ENCODE results near the gene SH2D3A. TPM values are rescaled to one million over a fixed set of nuclear protein-coding genes. Genes with fewer than 3 reads are reported as not detected.

SH2D3A gene
- total and polyA plus RNA-seq, 2 donors (not counting 1 experiment from before 2014, with no cell fraction given): 36.1 to 54.1 TPM

DNA sequence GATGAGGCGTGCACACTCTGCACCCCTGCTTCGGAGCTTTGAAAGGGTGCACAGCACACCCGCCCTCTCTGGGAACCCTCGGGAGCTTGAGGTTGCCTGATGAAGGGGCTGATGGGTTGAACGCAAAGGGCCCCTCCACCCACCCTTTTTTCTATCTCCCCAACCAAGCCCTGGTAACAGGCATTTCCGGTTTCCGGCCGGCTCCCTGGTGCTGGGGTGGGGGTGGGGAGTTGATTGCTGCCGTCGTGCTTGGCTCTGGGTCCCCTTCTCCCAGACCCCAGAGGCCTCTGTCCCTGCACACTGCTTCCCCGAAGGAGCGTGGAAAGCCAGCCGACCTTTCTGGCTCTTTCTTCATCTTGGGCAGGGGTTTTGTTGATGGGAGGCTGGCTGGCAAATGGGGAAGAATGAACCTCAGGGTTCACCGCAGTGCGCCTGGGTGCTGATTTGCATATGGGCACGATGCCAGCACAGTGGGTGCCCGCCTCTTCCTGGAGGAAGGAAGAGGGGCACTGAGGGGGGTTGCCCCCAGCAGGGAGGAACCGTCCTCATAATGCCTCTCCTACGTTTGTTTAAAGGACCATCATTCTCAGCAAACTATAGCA lies 34.4 kb upstream of the SH2D3A start:
- H3K27me3 Mint-ChIP-seq: no peaks in the 10 kb centered on the region
- intact Hi-C loops (cut with micrococcal nuclease): loop anchor here (1.0 to 5.0 kb wide), 6 partner anchors 29 to 169 kb away; partner anchors contain the start of genes GPR108, SH2D3A and VAV1
- TF ChIP-seq, protein P1, sequence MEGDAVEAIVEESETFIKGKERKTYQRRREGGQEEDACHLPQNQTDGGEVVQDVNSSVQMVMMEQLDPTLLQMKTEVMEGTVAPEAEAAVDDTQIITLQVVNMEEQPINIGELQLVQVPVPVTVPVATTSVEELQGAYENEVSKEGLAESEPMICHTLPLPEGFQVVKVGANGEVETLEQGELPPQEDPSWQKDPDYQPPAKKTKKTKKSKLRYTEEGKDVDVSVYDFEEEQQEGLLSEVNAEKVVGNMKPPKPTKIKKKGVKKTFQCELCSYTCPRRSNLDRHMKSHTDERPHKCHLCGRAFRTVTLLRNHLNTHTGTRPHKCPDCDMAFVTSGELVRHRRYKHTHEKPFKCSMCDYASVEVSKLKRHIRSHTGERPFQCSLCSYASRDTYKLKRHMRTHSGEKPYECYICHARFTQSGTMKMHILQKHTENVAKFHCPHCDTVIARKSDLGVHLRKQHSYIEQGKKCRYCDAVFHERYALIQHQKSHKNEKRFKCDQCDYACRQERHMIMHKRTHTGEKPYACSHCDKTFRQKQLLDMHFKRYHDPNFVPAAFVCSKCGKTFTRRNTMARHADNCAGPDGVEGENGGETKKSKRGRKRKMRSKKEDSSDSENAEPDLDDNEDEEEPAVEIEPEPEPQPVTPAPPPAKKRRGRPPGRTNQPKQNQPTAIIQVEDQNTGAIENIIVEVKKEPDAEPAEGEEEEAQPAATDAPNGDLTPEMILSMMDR (IDR thresholded peaks at IDR 0.05): no peak
- no peak for TF ChIP-seq EZH2 (IDR thresholded peaks at IDR 0.05; ENCODE audit: borderline replicate concordance, insufficient read depth, low read depth, low read length, poor library complexity, severe bottlenecking)
- CTCF ChIA-PET: interaction anchor here (0.6 to 5.2 kb wide), 12 partner anchors 10 to 285 kb away, joined by 3 to 57 read pairs (median 6); partner anchors contain the start of genes GPR108 and VAV1
- H3K27ac Mint-ChIP-seq: peak overlapping the region; percentile 98
- Histone ChIP-seq H3K79me2 (ENCODE audit: control insufficient read depth, insufficient read depth, low read length) (peaks cover 85% of the 10 kb centered on the region), H3K27me3 (replicated peaks in 1 of 4; ENCODE audit: control extremely low read depth in 1 of 4, control insufficient read depth in 3 of 4, insufficient read depth in 4 of 4, low read length in 3 of 4) (no peaks in the 10 kb centered on the region), H2AFZ (ENCODE audit: insufficient read depth, low read depth, low read length, poor library complexity, severe bottlenecking) (peak overlapping the region; percentile 66), H4K20me1 (ENCODE audit: control insufficient read depth, insufficient read depth, low read length, poor library complexity, severe bottlenecking) (peaks cover 47% of the 10 kb centered on the region), H3K36me3 (replicated peaks in 1 of 2; ENCODE audit: control extremely low read depth in 1 of 2, control insufficient read depth in 1 of 2, extremely low read depth in 1 of 2, insufficient read depth in 2 of 2, low read length in 1 of 2) (peaks cover 1 to 8% of the 10 kb centered on the region in 2 experiments), H3K9me3 (ENCODE audit: control extremely low read depth in 1 of 3, control insufficient read depth in 2 of 3, insufficient read depth in 1 of 3, low read length in 2 of 3) (no peaks in the 10 kb centered on the region), H3K4me1 (ENCODE audit: control insufficient read depth in 2 of 2, insufficient read depth in 2 of 2, low read length in 2 of 2) (peaks cover 44 to 83% of the 10 kb centered on the region in 2 donors), H3K27ac (ENCODE audit: low read length in 2 of 2) (peak overlapping the region; percentile 75 to 83), H3K9ac (ENCODE audit: low read length) (peak overlapping the region; percentile 63), H3K4me2 (replicated peaks; ENCODE audit: low read depth, low read length, poor library complexity, severe bottlenecking) (peak overlapping the region; percentile 88), H3K4me3 (ENCODE audit: control extremely low read depth in 1 of 5, extremely low read depth in 1 of 5, insufficient read depth in 1 of 5, low read depth in 2 of 5, low read length in 4 of 5) (peak overlapping the region; percentile 32 to 68 (median 61))
- no peaks in the 10 kb centered on the region for H3K9me3 Mint-ChIP-seq (ENCODE audit: insufficient read depth)
- POLR2A ChIA-PET: interaction anchor here (0.6 to 5.3 kb wide), 10 partner anchors 11 to 280 kb away, joined by 3 to 73 read pairs (median 4); partner anchors contain the start of genes SH2D3A and VAV1
- peak overlapping the region; percentile 95 for H3K4me3 Mint-ChIP-seq
- peaks cover 68% of the 10 kb centered on the region for H3K4me1 Mint-ChIP-seq
- ATAC-seq (ENCODE audit: low read depth): peak; percentile 74
- 0% methylated on average over 11 of the region's 19 CpGs for WGBS (ENCODE audit: insufficient coverage)
- DNase-seq: peak; percentile 95

Data from B cell (primary cell).